ENCODE data around the gene TBCD.

Gene TBCD

DNA sequence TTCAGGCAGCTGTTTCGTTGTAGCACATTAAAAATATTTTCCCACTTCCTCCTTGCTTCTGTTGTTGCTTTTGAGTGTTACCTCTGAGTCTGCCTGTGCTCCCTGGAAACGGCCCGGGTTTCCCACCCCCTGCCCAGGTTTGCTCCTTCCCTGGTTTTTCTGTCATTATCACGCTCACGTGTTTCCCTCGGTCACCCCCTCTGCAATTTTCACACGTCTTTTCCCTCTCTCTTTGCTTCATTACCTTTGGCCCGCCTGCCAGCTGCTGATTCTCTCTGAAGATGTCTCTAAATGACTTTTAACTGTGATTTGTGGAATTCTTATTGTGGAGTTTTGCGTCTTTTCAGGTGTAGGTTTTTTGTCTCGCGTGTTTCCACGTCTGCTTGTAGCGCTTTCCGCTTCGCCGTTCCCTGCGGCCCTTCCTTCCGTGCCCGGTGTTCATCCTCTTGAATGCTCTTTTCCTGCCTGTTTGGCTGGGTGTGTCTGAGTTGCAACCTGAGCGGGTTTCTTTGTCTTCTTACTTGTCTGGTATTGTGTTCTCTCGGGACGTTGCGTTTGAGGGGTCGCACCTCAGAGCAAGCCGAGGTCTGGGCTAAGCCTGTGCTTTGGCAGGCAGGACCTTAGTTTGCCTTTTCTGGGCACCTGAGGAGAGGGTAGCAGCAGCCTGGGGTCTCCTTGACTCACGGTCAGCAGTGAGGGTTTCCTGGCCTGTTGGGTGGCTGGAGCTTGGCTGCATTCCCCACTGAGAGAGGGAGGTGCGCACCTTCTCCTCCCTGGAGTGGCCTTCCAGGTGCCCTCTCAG, 184.3 kb downstream of the TBCD start:
- no peaks in the 10 kb centered on the region for H3K9me3 ChIP-seq
- H3K27me3 ChIP-seq = no peaks in the 10 kb centered on the region
- H3K4me3 ChIP-seq = no peak overlapping the region
- no peak for TF ChIP-seq Cebpa-rat (IDR thresholded peaks at IDR 0.05)
- H3K4me1 ChIP-seq = peaks cover 37% of the 10 kb centered on the region
- H4K20me1 ChIP-seq = peaks cover 50% of the 10 kb centered on the region; the same call in 1 of the 2 replicates
- H3K27ac ChIP-seq = no peak overlapping the region
- H3K9ac ChIP-seq = peak overlapping the region; percentile 13; the same call in 1 of the 2 replicates
- peak overlapping the region; percentile 29 for H3K4me2 ChIP-seq
- H3K36me3 ChIP-seq = peaks cover 97% of the 10 kb centered on the region

DNA sequence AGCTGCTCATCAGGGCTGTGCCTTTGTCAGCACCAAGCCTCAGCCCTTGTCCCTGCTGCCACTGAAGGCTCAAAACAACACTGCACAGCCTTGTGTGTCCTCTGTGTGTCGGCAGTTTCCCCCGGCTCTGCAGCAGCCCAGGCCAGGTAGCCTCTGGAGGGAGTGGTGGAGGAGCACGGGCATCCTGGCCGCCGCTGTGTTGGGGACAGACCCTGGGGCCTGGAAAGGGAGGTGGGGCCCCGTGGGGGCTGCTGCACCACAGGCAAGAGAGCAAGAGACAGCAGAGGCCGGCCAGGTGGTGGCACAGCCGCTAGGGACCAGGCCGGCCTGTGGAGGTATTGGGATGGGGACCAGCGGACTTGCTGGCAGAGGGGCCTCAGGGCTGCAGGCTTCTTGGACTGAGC, 184.9 kb downstream of the TBCD start:
- Histone ChIP-seq H3K9ac (peak overlapping the region; percentile 13; the same call in 1 of the 2 replicates), H3K27me3 (no peaks in the 10 kb centered on the region), H3K9me3 (no peaks in the 10 kb centered on the region), H4K20me1 (peaks cover 45% of the 10 kb centered on the region; the same call in 1 of the 2 replicates), H3K27ac (no peak overlapping the region), H3K4me3 (no peak overlapping the region), H3K4me2 (0 out of 2 replicates have a peak overlapping the region, but pooled peaks have one; percentile 29), H3K4me1 (peaks cover 42% of the 10 kb centered on the region), H3K36me3 (peaks cover 97% of the 10 kb centered on the region)
- TF ChIP-seq Cebpa-rat (IDR thresholded peaks at IDR 0.05) = no peak

DNA sequence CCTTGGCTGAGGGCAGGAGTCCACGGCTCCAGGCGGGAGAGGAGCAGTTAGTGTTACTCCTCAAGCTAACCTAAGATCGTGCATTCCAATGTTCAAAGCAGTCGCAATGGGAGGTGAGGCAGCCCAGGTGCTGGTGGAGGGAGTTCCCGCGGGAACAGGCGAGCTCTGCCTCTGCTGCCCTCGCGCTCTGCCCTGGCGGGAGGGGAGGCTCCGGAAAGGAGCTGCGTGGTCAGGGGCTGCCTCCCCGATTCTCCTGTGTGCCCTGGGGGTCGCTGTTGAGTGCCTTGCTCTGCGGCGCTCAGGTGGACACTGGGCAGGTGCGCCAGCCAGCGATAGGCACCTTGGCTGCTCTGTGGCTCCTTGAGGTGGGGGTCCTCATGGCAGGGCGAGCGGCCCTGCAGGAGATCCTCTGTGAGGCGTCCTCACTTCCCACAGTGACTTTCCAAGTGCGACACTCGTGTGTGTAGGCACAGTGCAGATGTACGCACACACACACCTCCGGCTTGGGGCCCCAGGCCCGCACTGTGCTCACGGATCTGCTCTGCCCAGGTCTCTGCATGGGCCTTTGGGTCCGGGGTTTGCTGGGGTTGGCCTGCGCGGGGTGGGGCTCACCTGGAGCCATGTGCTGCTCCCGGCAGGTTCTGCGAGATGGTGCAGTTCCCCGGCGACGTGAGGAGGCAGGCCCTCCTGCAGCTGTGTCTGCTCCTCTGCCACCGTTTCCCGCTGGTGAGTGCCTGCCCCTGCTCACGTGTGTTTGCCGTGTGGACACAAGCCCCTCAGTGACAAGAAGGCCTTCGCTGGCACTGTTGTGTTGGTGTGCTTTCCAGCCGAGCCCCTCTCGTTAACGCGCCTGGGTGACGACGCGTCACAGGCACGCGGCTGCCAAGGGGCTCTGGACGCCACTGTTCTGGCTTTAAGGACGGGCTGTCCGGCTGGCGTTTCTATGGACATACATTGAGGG, 185.8 kb downstream of the TBCD start:
- peaks cover 48% of the 10 kb centered on the region for H3K4me1 ChIP-seq
- H3K9me3 ChIP-seq = peaks cover 7% of the 10 kb centered on the region
- no peaks in the 10 kb centered on the region for H3K27me3 ChIP-seq
- no peak for TF ChIP-seq Cebpa-rat (IDR thresholded peaks at IDR 0.05)
- H3K9ac ChIP-seq = no peak overlapping the region
- H4K20me1 ChIP-seq = peaks cover 36% of the 10 kb centered on the region; the same call in 1 of the 2 replicates
- peaks cover 97% of the 10 kb centered on the region for H3K36me3 ChIP-seq
- H3K27ac ChIP-seq = no peak overlapping the region
- H3K4me2 ChIP-seq = no peak overlapping the region
- no peak overlapping the region for H3K4me3 ChIP-seq

DNA sequence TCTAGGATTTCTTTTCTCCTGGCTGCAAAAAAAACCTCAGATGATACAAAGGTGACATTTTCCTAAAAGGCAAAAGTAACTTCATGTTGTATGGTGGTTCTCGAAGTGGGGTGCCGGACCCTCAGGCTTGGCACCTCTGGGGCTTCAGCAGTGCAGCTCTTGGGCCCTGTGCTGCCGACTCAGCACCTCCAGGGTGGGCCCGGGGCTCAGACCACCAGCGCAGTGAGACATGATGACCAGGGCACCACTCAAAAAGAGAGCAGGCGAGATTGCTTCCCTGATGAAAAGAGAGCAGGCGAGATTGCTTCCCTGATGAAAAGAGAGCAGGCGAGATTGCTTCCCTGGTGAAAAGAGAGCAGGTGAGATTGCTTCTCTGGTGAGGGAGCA, 186.6 kb downstream of the TBCD start:
- no peak overlapping the region for H3K9ac ChIP-seq
- peaks cover 97% of the 10 kb centered on the region for H3K36me3 ChIP-seq
- H3K4me3 ChIP-seq = no peak overlapping the region
- peaks cover 48% of the 10 kb centered on the region for H3K4me1 ChIP-seq
- H3K9me3 ChIP-seq = peaks cover 15% of the 10 kb centered on the region
- H3K27me3 ChIP-seq = no peaks in the 10 kb centered on the region
- TF ChIP-seq Cebpa-rat (IDR thresholded peaks at IDR 0.05) = no peak
- H3K27ac ChIP-seq = no peak overlapping the region
- peaks cover 33% of the 10 kb centered on the region; the same call in 1 of the 2 replicates for H4K20me1 ChIP-seq
- no peak overlapping the region for H3K4me2 ChIP-seq

DNA sequence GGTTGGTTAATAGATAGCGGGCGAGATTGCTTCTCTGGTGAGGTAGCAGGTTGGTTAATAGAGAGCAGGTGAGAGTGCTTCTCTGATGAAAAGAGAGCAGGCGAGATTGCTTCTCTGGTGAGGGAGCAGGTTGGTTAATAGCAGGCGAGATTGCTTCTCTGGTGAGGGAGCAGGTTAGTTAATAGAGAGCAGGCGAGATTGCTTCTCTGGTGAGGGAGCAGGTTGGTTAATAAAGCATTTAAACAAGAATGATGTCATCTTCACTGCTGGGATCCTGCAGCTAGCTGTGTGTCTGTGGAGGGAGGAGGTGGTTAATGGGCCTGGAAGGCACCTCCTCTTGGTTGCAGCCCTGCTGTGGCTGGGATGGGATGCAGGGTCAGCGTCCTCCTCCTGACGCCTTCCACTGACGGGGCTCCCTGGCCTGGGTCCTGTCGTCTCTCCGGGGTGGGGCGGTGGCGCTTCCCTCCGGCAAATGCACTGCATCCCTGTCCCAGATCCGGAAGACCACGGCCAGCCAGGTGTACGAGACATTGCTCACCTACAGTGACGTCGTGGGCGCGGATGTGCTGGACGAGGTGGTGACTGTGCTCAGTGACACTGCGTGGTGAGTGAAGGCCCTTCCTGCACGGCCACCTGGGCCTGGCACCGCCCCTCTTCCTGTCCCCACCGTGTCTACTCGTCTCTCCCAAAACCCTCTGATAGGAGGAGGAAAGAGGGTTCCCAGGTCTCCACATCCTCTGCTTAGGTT, 187.2 kb downstream of the TBCD start:
- no peak overlapping the region for H3K4me3 ChIP-seq
- no peak for TF ChIP-seq Cebpa-rat (IDR thresholded peaks at IDR 0.05)
- no peak overlapping the region for H3K27ac ChIP-seq
- peaks cover 20% of the 10 kb centered on the region for H3K9me3 ChIP-seq
- H3K36me3 ChIP-seq = peaks cover 97% of the 10 kb centered on the region
- peak overlapping the region; percentile 64; the same call in 1 of the 2 replicates for H3K4me2 ChIP-seq
- H3K9ac ChIP-seq = no peak overlapping the region
- H3K4me1 ChIP-seq = peaks cover 48% of the 10 kb centered on the region
- H3K27me3 ChIP-seq = no peaks in the 10 kb centered on the region
- peaks cover 33% of the 10 kb centered on the region; the same call in 1 of the 2 replicates for H4K20me1 ChIP-seq

DNA sequence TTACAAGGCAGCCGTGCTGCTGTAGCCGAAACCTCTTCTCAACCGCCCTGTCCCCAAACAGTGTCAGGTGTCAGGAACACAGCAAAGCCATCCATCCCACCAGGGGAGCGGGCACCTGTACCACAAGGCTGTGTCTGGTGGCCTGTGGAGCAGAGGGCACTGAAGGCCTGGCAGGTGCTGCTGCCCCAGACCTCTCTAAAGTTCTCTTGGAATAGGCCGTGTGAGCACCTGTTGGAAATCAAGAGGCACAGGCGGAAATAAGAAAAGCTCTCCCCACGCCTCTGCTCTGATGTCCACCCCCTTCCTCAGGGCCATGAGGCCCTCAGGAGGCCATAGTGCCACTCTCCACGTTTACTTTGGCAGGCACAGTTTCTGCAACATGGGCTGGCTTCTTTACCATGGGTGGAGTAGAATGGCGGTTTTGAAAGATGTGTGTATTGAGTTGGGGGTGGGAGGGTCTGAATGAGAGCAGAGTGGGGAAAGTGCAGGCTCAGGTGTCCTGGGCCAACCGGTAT, 187.8 kb downstream of the TBCD start:
- H3K27ac ChIP-seq = 0 out of 2 replicates have a peak overlapping the region, but pooled peaks have one; percentile 59
- no peak overlapping the region for H3K9ac ChIP-seq
- H3K36me3 ChIP-seq = peaks cover 97% of the 10 kb centered on the region
- H3K4me2 ChIP-seq = peak overlapping the region; percentile 64
- no peak overlapping the region for H3K4me3 ChIP-seq
- peaks cover 33% of the 10 kb centered on the region; the same call in 1 of the 2 replicates for H4K20me1 ChIP-seq
- peaks cover 27% of the 10 kb centered on the region for H3K9me3 ChIP-seq
- H3K27me3 ChIP-seq = no peaks in the 10 kb centered on the region
- TF ChIP-seq Cebpa-rat (IDR thresholded peaks at IDR 0.05) = no peak
- H3K4me1 ChIP-seq = peaks cover 48% of the 10 kb centered on the region

DNA sequence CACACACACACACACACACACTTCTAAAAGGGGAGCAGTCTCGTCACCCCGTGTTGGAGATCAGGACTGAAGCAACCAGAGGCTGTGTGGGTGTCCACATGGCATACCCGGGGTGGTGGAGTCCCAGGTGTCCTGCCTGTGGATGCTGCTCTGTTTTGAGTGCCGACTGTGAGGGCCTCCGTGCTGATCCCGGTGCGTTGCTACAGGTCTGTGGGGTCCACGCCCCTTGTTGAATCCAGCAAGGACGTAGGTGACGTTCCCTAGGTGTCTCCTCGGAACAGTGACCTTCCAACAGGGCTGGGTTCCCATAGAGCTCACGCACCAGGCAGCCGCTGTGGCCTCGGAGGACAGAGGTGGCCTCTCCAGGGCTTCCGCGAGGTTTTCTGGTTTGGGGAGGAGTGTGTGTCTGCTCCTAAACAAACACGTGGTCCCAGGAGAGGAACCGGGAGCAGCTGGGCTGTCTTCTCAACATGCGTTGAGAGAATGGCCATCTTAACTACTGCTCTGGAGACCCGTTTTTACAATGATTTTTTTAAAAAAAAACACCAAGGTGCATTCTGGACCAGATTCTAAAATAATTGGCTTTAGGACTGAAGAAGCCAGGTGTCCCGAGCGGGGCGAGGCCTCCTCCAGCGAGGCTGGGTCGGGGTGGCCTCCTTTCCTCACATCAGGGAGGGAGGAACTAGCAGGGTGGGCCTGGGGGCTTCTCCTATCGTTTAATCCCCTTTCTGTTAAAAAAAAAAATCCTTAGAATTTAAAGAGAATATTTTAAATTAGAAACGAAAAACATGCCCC, 188.6 kb downstream of the TBCD start:
- no peak overlapping the region for H3K4me3 ChIP-seq
- no peak for TF ChIP-seq Cebpa-rat (IDR thresholded peaks at IDR 0.05)
- H3K4me2 ChIP-seq = peak overlapping the region; percentile 64
- peak overlapping the region; percentile 59 for H3K27ac ChIP-seq
- peaks cover 26% of the 10 kb centered on the region; the same call in 1 of the 2 replicates for H4K20me1 ChIP-seq
- peaks cover 45% of the 10 kb centered on the region for H3K4me1 ChIP-seq
- H3K9ac ChIP-seq = peak overlapping the region; percentile 38; the same call in 1 of the 2 replicates
- H3K27me3 ChIP-seq = no peaks in the 10 kb centered on the region
- peaks cover 99% of the 10 kb centered on the region for H3K36me3 ChIP-seq
- peaks cover 34% of the 10 kb centered on the region for H3K9me3 ChIP-seq
